Activated naive CD4-positive, alpha-beta T cell treated with anti-CD3 and anti-CD28 coated beads for 36 hours (primary cell): Measurements from ENCODE around the gene MAN1C1. TPM values are rescaled to one million over a fixed set of nuclear protein-coding genes. Genes with fewer than 3 reads are reported as not detected.
"Not testable (repeated sequence)": the region's sequence is repeated elsewhere in the genome, so short reads cannot be mapped to it uniquely, and the experiment has no call there.

Experiments
- CTCF ChIA-PET: fragments of 350-600 bp; sonication (Branson Sonifier 250); formaldehyde crosslinking; loops from one replicate; lab custom pipeline; 2021; ENCODE audit warnings: antibody characterized with exemption; lab: Charles Lee
- DNase-seq: peaks from one replicate; pipeline ENCODE4 v3.0.0-alpha.2; 2020
- H3K27ac Mint-ChIP-seq: one replicate; pipeline ENCODE4 v1.8.0; 2021; ENCODE audit warnings: mild to moderate bottlenecking, mixed read lengths
- H3K27me3 Mint-ChIP-seq: one replicate; pipeline ENCODE4 v1.8.0; 2021; ENCODE audit warnings: low read depth, mixed read lengths
- H3K36me3 Mint-ChIP-seq: one replicate; pipeline ENCODE4 v1.8.0; 2021; ENCODE audit warnings: low read depth, mixed read lengths
- H3K4me1 Mint-ChIP-seq: one replicate; pipeline ENCODE4 v1.8.0; 2021; ENCODE audit warnings: low read depth, mixed read lengths
- H3K4me3 Mint-ChIP-seq: one replicate; pipeline ENCODE4 v1.8.0; 2021; ENCODE audit warnings: mild to moderate bottlenecking, moderate library complexity, mixed read lengths
- H3K9me3 Mint-ChIP-seq: one replicate; pipeline ENCODE4 v1.8.0; 2021; ENCODE audit warnings: mixed read lengths
- intact Hi-C: fragments of 100-400 bp; cut with micrococcal nuclease; formaldehyde crosslinking; loops from one replicate; pipeline ENCODE4 v1.15.1; 2023
- total RNA-seq, 2 experiments: library from RNA; stranded (reverse); gene quantifications; one replicate each; pipeline ENCODE4 v1.2.3, GENCODE V29; 2021

Gene MAN1C1
- total RNA-seq, 2 experiments from 2014 or later, result 4.9 to 6.3 TPM

DNA sequence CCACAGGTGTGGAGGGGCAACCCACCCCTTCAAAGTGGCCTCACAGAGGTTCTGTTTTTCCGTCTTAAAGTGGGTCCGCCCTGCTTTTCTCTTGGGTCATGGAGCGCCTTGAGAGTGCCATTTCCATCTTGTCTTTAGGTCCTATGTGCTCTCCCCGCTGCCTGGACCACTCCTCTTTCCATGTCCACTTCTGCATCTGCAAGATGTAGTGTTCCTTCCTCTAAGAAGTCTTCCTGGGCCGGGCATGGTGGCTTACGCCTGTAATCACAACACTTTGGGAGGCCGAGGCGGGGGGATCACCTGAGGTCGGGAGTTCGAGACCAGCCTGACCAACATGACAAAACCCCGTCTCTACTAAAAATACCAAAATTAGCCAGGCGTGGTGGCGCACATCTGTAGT, 27.8 kb upstream of the MAN1C1 start:
- intact Hi-C loops, H3K27ac Mint-ChIP-seq, H3K36me3 Mint-ChIP-seq, H3K27me3 Mint-ChIP-seq, DNase-seq, H3K4me1 Mint-ChIP-seq, H3K4me3 Mint-ChIP-seq, H3K9me3 Mint-ChIP-seq: not testable (repeated sequence)
- CTCF ChIA-PET, result interaction anchor here (0.7 to 1.4 kb wide), 2 partner anchors 207 to 316 kb away, joined by 3 to 5 read pairs; no protein-coding TSS in a partner anchor

DNA sequence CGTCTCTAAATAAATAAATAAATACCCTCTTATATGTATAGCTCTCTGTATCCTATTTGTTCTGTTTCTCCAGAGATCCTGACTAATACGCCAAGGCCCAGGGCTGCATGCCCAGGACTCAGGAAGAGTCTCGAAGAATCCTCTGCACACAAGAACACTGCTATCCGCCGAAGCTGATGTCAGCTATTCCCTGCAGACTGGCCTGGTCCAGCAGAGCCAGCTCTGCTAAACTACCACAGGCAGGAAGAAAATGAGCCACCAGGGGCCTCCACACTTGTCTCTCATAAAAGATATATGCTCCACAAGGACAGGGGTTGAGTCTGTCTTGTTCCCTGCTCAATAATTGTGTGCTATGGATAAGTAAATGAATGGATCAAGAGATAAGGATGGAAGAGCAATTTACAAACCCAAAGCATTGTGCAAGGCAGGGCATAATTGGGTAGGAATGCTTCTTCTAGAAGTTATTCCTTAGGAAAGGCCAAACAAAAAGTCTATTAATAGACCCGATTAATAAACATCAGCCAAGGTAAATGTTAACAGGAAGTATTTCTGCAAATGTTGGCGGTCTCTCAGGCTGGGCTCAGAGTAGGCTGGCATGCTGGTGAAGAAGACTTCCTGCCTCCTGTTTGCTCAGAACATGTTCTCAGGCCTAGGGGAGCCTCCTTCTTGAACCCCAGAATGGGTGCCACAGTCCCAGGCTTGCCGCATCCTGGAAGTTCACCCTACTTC, 26.3 kb upstream of the MAN1C1 start:
- H3K36me3 Mint-ChIP-seq, result no peaks in the 10 kb centered on the region
- no peaks in the 10 kb centered on the region for H3K9me3 Mint-ChIP-seq
- peaks cover 7% of the 10 kb centered on the region for H3K4me1 Mint-ChIP-seq
- intact Hi-C loops, result no loop called here
- H3K4me3 Mint-ChIP-seq, result no peak overlapping the region
- no peak overlapping the region for H3K27ac Mint-ChIP-seq
- CTCF ChIA-PET, result interaction anchor here (0.6 to 1.4 kb wide), 3 partner anchors 17 to 206 kb away, joined by 4 to 5 read pairs (median 5); no protein-coding TSS in a partner anchor
- no peaks in the 10 kb centered on the region for H3K27me3 Mint-ChIP-seq
- DNase-seq, result no peak

DNA sequence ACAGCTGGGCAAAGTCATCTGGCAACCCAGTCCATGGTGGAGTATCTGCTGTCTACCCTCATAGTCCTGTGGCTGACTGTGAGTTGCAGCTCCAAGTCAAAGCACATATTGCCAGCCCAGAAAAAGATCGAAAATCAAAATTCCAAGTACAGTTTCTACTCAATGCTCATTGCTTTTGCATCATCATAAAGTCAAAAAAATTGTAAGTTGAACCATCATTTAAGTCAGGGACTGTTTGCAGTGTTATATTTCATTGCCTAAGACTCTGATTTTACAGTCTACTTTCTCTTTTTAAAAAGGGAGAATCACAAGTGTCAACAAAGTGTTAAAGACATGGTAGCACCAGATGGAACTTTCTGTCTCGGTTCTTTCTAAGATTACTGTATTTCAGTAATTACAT, 22.7 kb upstream of the MAN1C1 start:
- peaks cover 9% of the 10 kb centered on the region for H3K4me1 Mint-ChIP-seq
- no peak overlapping the region for H3K4me3 Mint-ChIP-seq

GRCh38 chr1:25594971-25595370, 21.6 kb upstream of the MAN1C1 start:
- Mint-ChIP-seq H3K4me1 (peaks cover 9% of the 10 kb centered on the region), H3K36me3 (no peaks in the 10 kb centered on the region), H3K4me3 (no peak overlapping the region), H3K27me3 (no peaks in the 10 kb centered on the region), H3K9me3 (peaks cover 7% of the 10 kb centered on the region), H3K27ac (no peak overlapping the region)
- CTCF ChIA-PET, result no interaction called here
- intact Hi-C loops, result no loop called here
- DNase-seq, result no peak

More for the DNA sequence above, 22.7 kb upstream of the MAN1C1 start:
- CTCF ChIA-PET, result interaction anchor here (0.8 to 1.0 kb wide), 2 partner anchors 14 to 27 kb away, joined by 3 read pairs; no protein-coding TSS in a partner anchor
- intact Hi-C loops, result no loop called here
- no peaks in the 10 kb centered on the region for H3K27me3 Mint-ChIP-seq
- H3K9me3 Mint-ChIP-seq, result peaks cover 4% of the 10 kb centered on the region
- DNase-seq, result no peak
- no peak overlapping the region for H3K27ac Mint-ChIP-seq
- H3K36me3 Mint-ChIP-seq, result no peaks in the 10 kb centered on the region

GRCh38 chr1:25596641-25597040, 19.9 kb upstream of the MAN1C1 start:
- H3K4me3 Mint-ChIP-seq, DNase-seq, intact Hi-C loops, H3K27me3 Mint-ChIP-seq, H3K4me1 Mint-ChIP-seq, H3K9me3 Mint-ChIP-seq, H3K36me3 Mint-ChIP-seq, H3K27ac Mint-ChIP-seq: not testable (repeated sequence)
- CTCF ChIA-PET, result interaction anchor here (0.5 to 1.0 kb wide), 2 partner anchors 32 to 184 kb away, joined by 3 to 5 read pairs; no protein-coding TSS in a partner anchor

- no peaks in the 10 kb centered on the region for H3K36me3 Mint-ChIP-seq
- H3K27ac Mint-ChIP-seq, result no peak overlapping the region
- CTCF ChIA-PET, result interaction anchor here (1.0 to 3.5 kb wide), 4 partner anchors 10 to 44 kb away, joined by 3 to 12 read pairs (median 7); no protein-coding TSS in a partner anchor
- H3K27me3 Mint-ChIP-seq, result no peaks in the 10 kb centered on the region
- H3K4me3 Mint-ChIP-seq, result no peak overlapping the region
- no peak for DNase-seq
- peaks cover 7% of the 10 kb centered on the region for H3K9me3 Mint-ChIP-seq
- intact Hi-C loops, result no loop called here
- peaks cover 2% of the 10 kb centered on the region for H3K4me1 Mint-ChIP-seq
These were observed 17.7 kb upstream of the MAN1C1 start for GRCh38 chr1:25598879-25599278.

DNA sequence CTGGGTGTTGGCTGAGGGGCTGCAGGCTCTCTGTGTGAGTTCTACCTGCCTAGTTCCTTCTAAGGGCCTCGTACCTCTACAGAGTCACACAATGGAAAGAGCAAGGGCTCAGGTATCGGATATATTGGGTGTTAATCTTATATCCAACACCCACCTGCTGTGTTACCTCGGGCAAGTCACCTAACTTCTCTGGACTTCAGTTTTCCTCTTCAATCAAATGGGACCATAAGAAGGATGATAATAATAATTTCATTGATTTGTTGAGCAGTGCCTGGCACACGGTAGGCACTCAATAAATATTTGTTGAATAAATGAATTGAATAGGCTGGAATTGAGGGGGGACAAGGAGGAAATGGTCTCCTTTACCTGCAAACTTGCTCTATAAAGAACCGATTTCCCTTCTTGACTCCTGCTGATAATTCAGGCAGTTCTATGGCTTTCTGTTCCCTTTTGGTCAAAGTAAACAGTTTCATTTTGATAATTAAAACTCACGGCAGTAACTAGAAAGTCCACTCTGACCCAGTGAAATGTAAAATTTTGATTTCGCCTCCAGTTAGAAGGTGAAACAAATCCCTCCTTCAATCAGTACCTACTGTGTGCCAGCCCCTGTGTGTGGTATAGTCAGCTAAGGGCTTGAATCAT, 16.5 kb upstream of the MAN1C1 start:
- DNase-seq, result no peak
- H3K36me3 Mint-ChIP-seq, result no peaks in the 10 kb centered on the region
- no peaks in the 10 kb centered on the region for H3K27me3 Mint-ChIP-seq
- H3K4me1 Mint-ChIP-seq, result peaks cover 2% of the 10 kb centered on the region
- H3K9me3 Mint-ChIP-seq, result peaks cover 7% of the 10 kb centered on the region
- no peak overlapping the region for H3K27ac Mint-ChIP-seq
- CTCF ChIA-PET, result interaction anchor here (0.7 to 3.5 kb wide), 3 partner anchors 9 to 83 kb away, joined by 5 to 12 read pairs (median 11); no protein-coding TSS in a partner anchor
- intact Hi-C loops, result no loop called here
- no peak overlapping the region for H3K4me3 Mint-ChIP-seq

DNA sequence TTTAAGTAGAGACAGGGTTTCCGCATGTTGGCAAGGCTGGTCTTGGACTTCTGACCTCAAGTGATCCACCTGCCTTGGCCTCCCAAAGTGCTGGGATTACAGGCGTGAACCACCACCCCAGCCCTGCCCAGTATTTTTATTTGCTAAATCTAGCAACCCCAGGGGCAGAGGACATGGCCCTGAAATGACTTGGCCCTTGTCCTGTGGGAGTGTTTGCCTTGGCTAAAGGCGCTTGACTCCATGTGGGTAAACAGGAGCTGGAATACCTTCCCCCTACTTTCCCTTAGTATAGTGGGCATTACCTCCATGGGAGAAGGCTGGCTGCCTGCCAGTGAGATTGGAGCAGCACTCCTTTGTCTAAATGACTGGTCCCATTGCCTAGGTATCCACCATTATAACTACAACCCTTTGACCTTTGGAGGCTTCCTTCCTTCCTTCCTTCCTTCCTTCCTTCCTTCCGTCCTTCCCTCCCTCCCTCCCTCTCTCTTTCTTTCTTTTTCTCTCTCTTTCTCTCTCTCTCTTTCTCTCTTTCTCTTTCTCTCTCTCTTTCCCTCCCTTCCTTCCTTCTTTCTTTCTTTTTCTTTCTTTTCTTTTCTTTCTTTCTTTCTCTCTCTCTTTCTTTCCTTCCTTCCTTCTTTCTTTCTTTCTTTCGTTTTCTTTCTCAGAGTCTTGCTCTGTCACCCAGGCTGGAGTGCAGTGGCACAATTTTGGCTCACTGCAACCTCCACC, 15.5 kb upstream of the MAN1C1 start:
- H3K4me3 Mint-ChIP-seq, H3K4me1 Mint-ChIP-seq, intact Hi-C loops, H3K27ac Mint-ChIP-seq, H3K27me3 Mint-ChIP-seq, CTCF ChIA-PET, H3K36me3 Mint-ChIP-seq, H3K9me3 Mint-ChIP-seq, DNase-seq: not testable (repeated sequence)

DNA sequence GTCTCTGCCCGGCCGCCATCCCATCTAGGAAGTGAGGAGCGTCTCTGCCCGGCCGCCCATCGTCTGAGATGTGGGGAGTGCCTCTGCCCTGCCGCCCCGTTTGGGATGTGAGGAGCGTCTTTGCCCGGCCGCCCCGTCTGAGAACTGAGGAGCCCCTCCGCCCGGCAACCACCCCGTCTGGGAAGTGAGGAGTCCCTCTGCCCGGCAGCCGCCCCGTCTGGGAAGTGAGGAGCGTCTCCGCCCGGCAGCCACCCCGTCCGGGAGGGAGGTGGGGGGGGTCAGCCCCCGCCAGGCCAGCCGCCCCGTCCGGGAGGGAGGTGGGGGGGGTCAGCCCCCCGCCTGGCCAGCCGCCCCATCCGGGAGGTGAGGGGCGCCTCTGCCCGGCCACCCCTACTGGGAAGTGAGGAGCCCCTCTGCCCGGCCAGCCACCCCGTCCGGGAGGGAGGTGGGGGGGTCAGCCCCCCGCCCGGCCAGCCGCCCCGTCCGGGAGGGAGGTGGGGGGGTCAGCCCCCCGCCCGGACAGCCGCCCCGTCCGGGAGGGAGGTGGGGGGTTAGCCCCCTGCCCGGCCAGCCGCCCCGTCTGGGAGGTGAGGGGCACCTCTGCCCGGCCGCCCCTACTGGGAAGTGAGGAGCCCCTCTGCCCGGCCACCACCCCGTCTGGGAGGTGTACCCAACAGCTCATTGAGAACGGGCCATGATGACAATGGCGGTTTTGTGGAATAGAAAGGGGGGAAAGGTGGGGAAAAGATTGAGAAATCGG, 12.6 kb upstream of the MAN1C1 start:
- H3K36me3 Mint-ChIP-seq, DNase-seq, intact Hi-C loops, H3K27me3 Mint-ChIP-seq, H3K9me3 Mint-ChIP-seq, H3K4me1 Mint-ChIP-seq, H3K4me3 Mint-ChIP-seq, H3K27ac Mint-ChIP-seq, CTCF ChIA-PET: not testable (repeated sequence)

DNA sequence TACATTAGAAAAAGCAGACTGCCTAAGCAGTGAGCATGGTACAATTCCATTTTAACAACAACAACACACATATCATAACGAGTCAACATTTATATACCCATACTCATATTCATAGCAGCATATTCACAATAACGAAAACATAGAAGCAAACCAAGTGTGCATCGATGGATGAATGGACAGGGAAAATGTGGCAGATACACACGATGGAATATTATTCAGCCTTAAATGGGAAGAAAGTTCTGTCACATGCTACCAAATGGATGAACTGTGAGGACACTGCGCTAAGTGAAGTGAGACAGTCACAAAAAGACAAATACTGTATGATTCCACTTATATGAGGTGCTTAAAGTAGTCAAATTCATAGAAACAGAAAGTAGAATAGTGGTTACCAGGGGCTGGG, 9.5 kb upstream of the MAN1C1 start:
- no peak overlapping the region for H3K27ac Mint-ChIP-seq
- intact Hi-C loops, result no loop called here
- DNase-seq, result no peak
- H3K9me3 Mint-ChIP-seq, result no peaks in the 10 kb centered on the region
- CTCF ChIA-PET, result interaction anchor here (3.2 kb wide), 1 partner anchor 204 kb away, joined by 33 read pairs; no protein-coding TSS in a partner anchor
- H3K4me3 Mint-ChIP-seq, result no peak overlapping the region
- no peaks in the 10 kb centered on the region for H3K27me3 Mint-ChIP-seq
- peaks cover 11% of the 10 kb centered on the region for H3K4me1 Mint-ChIP-seq
- no peaks in the 10 kb centered on the region for H3K36me3 Mint-ChIP-seq

DNA sequence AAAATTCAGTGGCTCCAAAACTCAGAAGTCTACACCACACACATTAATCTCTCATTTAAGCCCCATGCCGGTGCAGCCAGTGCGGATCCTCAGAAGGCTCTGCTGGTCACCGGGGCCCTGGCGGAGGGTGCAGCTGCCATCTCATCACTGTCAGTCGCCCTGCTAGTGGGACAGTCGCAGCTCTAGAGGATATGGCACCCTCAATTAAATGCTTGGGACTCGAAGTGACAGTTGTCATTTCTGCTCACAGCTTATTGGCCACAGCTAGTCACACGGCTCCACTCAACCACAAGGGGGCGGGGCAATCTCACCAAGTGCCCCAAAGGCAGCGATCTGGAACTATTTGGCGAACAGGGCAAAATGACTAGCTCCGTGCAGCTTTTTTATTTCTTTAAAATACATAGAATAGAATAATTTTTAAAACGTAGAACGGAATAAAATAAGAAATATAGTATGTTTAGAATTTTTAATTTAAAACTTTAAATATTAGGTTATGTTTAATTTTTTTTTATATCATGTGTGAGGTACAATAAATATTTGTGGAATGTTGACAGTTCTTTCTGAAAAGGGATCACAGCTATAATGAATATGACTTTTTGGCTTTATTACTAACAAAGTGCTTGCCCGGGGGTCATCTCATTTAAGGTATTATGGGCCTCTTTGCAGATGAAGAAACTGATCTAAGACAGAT, 8.0 kb upstream of the MAN1C1 start:
- CTCF ChIA-PET, result interaction anchor here (0.6 to 4.8 kb wide), 18 partner anchors 10 to 336 kb away, joined by 3 to 46 read pairs (median 6); partner anchors contain the start of gene SELENON
- DNase-seq, result peak; percentile 96
- Mint-ChIP-seq H3K36me3 (no peaks in the 10 kb centered on the region), H3K9me3 (no peaks in the 10 kb centered on the region), H3K4me1 (peaks cover 11% of the 10 kb centered on the region), H3K4me3 (no peak overlapping the region), H3K27me3 (no peaks in the 10 kb centered on the region), H3K27ac (no peak overlapping the region)
- intact Hi-C loops, result loop anchor here (1.0 kb wide), 3 partner anchors 136 to 390 kb away; partner anchors contain the start of gene PAFAH2
